Measurements from ENCODE around the gene KRT4. TPM values are rescaled to one million over a fixed set of nuclear protein-coding genes. Genes with fewer than 3 reads are reported as not detected.

Gene KRT4
- total RNA-seq, 1 experiment from 2014 or later = not detected

Other genes with a start within 250 kb of the KRT4 start
- not detected in 2 replicates for gene KRT74, start 240.3 kb downstream of the KRT4 start, total RNA-seq (2014; rRNA removed; shearing (Covaris generic))
- gene KRT72, start 212.7 kb downstream of the KRT4 start, total RNA-seq (2014; rRNA removed; shearing (Covaris generic)) = not detected in 2 replicates
- gene KRT73, start 195.6 kb downstream of the KRT4 start, total RNA-seq (2014; rRNA removed; shearing (Covaris generic)) = not detected in 2 replicates
- 0.03 and 0.40 TPM in 2 replicates for gene KRT2, start 161.9 kb downstream of the KRT4 start, total RNA-seq (2014; rRNA removed; shearing (Covaris generic))
- gene KRT1, start 133.7 kb downstream of the KRT4 start, total RNA-seq (2014; rRNA removed; shearing (Covaris generic)) = not detected in 2 replicates
- not detected in 2 replicates for gene KRT77, start 110.6 kb downstream of the KRT4 start, total RNA-seq (2014; rRNA removed; shearing (Covaris generic))
- not detected in 2 replicates for gene KRT76, start 36.8 kb downstream of the KRT4 start, total RNA-seq (2014; rRNA removed; shearing (Covaris generic))
- gene KRT3, start 18.0 kb downstream of the KRT4 start, total RNA-seq (2014; rRNA removed; shearing (Covaris generic)) = not detected in 2 replicates
- 0.57 and 2.6 TPM in 2 replicates for gene KRT79, start 20.2 kb upstream of the KRT4 start, total RNA-seq (2014; rRNA removed; shearing (Covaris generic))
- 1.2 TPM in 1 of 2 replicates, not detected in the other for gene KRT78, start 34.9 kb upstream of the KRT4 start, total RNA-seq (2014; rRNA removed; shearing (Covaris generic))
- gene KRT8, start 91.0 kb upstream of the KRT4 start, total RNA-seq (2014; rRNA removed; shearing (Covaris generic)) = 107 and 111 TPM in 2 replicates
- gene KRT18, start 135.0 kb upstream of the KRT4 start, total RNA-seq (2014; rRNA removed; shearing (Covaris generic)) = 1,090 and 1,158 TPM in 2 replicates
- 650 and 689 TPM in 2 replicates for gene EIF4B, start 192.3 kb upstream of the KRT4 start, total RNA-seq (2014; rRNA removed; shearing (Covaris generic))
- 7.0 and 8.2 TPM in 2 replicates for gene TNS2, start 235.9 kb upstream of the KRT4 start, total RNA-seq (2014; rRNA removed; shearing (Covaris generic))